DMS79 (cell line): ENCODE data around the gene ARHGAP27.
"Not testable (repeated sequence)": the region's sequence is repeated elsewhere in the genome, so short reads cannot be mapped to it uniquely, and the experiment has no call there.

Source experiments
- DNase-seq: peaks from one replicate; lab custom pipeline; 2025; lab: John Stamatoyannopoulos, UW

ARHGAP27 gene

GRCh38 chr17:45446872-45447625 is 14.4 kb upstream of the ARHGAP27 start:
- not testable (repeated sequence) for DNase-seq

DNA sequence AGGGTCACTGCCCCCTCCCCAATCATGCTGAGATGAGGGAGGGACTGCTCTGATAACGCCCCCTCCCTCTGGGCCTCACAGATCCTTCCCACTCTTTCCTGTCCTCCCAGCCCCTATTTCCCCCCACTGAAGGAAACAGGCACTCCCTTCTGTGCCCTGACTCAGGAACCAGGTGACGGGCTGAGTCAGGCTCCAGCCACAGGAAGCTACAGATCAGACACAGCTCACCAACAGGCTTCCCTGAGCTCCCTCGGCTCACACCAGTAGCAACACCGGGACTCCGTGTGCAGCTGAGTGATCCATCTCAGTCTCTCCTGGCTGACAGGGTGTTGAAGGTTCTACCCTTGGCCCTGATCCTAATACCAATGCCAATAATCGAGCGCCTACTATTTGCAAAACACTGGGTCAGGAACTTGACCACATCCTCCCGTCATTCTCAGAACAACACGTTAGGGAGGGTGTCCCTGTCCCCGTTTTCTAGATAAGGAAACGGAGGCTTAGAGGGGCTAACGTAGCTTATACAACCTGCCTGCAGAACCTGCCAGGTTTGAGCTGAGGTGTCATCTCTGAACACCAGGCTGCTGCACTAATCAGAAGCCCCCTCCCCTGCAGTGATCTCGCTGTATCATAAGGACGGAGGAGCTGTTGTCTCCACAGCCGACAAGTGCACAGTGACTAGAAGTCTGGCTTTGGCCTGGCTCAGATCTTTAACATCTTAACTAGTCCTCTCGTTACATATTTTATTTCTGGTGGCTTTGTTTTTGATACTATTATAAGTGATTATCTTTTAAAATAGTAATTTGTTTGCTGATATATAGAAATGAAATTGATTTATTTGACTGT is 13.5 kb upstream of the ARHGAP27 start:
- not testable (repeated sequence) for DNase-seq

DNA sequence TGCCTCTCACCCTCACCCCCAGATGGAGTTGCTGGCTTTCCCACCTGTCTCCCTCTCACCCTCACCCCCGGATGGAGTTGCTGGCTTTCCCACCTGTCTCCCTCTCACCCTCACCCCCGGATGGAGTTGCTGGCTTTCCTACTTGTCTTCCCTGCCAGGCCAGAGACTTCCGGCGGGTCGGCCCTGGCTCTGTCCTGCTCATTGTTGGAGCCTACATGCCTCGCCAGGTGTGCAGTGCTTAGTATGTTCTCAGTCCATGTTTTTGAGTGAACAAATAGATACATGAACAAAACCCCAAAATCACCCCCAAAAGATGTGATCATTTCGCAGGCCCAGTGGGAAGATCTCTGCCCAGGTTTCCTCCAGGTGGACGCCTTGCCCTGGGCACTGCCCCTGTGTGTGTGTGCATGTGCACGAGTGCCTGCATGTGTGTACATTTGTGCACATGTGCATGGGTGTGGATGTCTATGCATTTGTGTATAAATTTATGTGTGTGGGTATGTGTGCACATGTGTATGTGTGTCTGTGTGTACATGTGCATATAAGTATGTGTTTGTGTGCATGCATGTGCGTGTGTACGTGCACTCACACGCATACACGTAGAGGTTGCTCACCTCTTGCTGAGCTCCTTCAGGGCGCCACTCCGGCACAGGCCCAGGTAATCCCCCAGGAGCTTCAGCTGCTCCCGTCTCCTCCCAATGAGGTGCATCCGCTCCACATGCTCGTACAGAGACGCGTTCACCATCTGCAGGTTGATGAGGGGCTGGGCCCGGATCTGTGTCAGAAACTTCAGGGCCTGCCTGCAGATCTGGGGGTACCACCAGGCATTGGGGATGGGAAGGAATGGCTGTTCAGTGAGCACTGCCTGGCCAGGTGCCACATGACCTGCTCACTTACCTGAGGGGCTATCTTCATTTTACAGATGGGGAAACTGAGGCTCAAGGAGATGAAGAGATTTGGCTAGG is 12.5 kb upstream of the ARHGAP27 start:
- DNase-seq = not testable (repeated sequence)

DNA sequence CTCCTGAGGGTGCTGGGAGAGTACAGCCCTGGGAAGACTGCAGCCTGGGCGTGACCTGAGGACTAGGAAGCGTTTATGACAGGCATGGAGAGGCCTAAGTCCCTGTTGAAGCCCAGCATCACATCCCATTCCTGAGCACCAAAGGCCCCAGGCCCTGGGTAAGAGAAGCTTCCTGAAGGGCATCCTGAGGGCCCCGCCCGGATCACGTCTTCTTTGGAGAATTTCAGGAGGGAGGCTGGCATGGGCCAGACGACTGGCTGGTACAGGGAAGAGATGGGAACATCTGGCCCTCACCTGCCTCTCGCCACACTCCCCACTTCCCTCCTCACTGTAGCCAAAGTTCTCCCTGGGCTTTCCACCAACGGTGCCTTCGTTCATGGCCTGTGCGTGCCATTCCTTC is 11.6 kb upstream of the ARHGAP27 start:
- DNase-seq = not testable (repeated sequence)

- not testable (repeated sequence) for DNase-seq
Observed at GRCh38 chr17:45443371-45444260, 10.9 kb upstream of the ARHGAP27 start.

GRCh38 chr17:45441526-45442310 is 9.0 kb upstream of the ARHGAP27 start:
- no peak for DNase-seq

DNA sequence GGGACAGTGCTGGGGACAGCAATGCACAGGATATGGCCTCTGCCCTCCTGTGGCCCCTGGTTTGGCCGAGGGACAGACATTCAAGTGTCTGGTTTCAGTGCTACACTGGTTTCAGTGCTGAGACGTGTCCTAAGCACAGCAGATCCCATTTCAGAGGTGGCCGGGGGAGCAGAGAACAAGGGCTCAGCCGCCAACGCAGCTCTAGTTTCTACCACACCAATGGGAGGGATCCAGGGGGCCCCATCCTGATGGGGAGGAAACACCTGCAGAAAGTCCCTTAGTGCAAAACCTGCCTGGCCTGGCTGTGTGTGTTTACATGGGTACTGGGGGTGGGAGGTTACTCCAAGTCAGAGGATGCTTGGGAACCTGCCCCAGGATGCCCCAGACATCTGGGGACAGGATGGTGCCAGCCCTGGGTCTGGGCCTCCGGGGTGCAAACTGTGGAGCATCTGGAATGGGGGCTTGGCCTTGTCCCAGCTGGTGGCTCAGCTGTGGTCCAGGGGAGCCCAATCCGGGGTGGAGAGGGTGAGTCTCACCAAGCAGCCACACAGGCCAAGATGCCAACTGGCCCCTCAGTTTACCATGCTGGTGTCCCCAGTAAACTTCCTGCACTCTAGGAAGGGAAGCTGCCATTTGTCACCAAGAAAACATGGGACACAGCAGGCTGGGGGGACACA is 8.3 kb upstream of the ARHGAP27 start:
- not testable (repeated sequence) for DNase-seq

DNA sequence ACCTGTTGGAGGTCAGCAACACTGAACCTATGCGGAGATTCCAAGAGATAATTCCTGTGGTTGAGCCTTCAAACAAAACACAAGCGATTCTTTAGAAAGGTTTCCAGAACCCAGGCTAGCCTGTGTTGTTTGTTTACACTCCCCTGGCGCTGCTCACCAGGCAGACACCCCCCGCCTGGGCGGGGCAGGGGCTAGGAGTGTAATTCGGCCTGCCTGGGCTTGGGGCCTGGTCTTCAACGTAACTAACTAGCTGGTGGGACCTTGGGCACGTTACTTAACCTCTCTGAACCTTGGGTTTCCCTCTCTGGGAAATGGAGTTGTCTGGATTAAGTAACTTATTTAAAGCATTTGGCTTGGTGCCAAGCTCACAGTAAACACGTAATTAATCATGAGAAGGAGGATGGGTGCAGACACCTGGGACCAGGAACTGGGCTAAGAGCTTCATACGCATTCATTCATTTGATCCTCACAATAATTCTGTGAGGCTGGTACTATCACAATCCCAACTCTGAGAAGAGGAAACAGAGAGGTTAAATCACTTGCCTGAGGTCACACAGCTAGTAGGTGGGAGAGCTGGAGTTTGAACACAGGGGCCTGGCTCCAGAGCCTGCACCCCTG is 7.6 kb upstream of the ARHGAP27 start:
- no peak for DNase-seq

DNA sequence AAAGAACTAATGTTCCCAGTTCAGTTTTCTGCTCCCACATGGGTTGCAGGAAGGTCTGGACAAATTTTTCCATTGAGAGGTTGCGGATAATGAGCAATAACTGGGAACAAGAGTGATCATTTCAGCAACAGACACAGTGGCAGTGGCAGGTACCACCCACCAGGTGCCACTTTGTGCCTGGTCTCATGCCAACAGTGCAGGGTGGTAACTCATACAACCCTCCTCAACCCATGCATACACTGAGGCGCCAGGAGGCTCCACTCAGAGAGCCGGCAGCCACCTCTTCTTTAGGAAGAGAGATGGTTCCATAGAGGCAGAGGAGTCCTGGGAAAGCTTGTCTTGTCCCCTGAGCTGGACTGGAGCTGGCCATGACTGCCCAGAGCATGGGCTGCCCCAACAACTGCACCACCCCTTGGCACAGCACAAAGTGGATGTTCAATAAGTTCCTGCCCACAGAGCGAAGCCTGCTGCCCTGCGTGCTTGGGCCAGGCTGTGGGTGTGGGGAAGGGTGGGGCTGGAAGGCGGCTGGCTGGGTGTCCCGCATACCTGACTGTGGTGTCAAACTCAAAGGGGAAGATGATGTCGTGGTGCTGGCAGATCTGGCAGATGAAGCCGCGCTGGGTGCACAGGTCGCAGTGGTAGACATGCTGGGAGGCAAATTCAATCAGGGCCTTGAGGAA is 6.4 kb upstream of the ARHGAP27 start:
- DNase-seq = no peak

DNA sequence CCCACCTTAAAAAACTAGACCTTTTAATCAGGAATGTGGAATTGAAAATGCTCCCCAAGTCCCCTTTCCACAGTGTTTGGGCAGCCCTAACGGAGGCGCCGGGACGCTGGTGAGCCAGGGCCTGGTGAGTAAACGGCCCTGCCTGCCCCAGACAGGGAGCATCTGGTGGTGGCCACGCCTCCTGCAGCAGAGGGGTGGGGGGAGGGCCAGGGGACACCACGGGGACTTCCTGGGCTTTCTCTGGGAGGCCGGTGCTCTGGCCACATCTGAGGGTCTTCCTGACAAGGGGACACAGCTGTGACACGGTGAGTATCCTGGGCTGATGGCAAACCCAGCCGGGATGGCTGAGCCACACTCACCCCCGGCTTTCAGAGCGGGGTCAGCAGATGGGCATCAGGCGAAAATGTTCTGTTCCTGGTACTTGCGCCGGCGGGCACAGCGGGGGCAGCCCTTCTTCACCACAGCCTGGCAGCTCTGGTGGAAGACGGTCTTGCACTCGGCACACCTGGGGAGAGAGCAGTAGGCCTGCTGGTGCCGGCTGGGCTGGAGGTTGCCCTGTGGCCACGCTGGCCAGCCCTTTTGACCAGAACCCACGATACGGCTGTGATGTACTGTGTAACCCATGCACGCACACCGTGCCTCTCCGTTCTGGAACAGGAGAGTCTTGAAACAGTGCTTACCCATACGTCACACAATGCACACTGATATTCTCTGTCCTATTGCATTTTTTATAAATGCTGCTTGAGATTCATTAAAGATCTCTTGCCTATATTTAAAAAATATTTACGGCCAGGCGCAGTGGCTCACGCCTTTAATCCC is 5.0 kb upstream of the ARHGAP27 start:
- no peak for DNase-seq

GRCh38 chr17:45436625-45437464 is 4.2 kb upstream of the ARHGAP27 start:
- no peak for DNase-seq

GRCh38 chr17:45436161-45436560 is 3.5 kb upstream of the ARHGAP27 start:
- no peak for DNase-seq

GRCh38 chr17:45435481-45435880 is 2.8 kb upstream of the ARHGAP27 start:
- DNase-seq = no peak

DNA sequence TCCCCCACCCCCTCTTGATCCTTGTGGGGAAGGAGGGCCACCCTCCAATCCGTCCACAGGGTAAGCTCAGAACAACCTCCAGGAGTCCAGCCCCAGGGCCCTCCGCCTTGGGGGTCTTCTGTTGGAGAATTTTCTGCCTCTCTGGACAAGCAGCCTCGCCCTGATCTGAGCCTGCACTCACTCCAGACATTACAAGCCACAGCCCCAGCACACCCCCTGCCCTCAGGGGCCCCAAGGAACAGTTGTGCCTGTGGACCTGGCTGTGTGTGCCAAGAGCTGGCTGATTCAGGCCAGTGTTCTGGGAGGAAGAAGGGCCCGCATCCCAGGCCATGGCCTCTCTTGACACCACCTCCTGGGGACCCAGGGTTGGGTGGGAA is 477 bp upstream of the ARHGAP27 start:
- no peak for DNase-seq

- peak; percentile 62 for DNase-seq
Observed at GRCh38 chr17:45431531-45432404, 902 bp downstream of the ARHGAP27 start.
